Hair follicle dermal papilla cell (primary cell): ENCODE data around the gene CDC42BPB. TPM values are rescaled to one million over a fixed set of nuclear protein-coding genes. Genes with fewer than 3 reads are reported as not detected.

Experiments used
- total RNA-seq: library from RNA; depleted of rRNA; stranded (reverse); fragments of >200 nt; gene quantifications from 2 replicates; pipeline ENCODE4 v1.2.3, GENCODE V29; 2012

CDC42BPB gene
- 92.5 and 107 TPM in 2 replicates for total RNA-seq

GRCh38 chr14:103057372-103058163 is at the start of gene CDC42BPB:
Gene CDC42BPB (minus strand): TSS chr14:103057549. CDS start chr14:103057173, 376 bp downstream.

GRCh38 chr14:103094406-103095209 is 37.3 kb upstream of the CDC42BPB start, which contains the start of gene EXOC3L4:
Gene EXOC3L4 (plus strand): TSS chr14:103094725. CDS start chr14:103100220, 5,495 bp downstream.

GRCh38 chr14:103084021-103084919 is 26.9 kb upstream of the CDC42BPB start, which contains the start of gene LBHD2:
Gene LBHD2 (plus strand): TSS chr14:103084210. CDS start chr14:103086013, 1,803 bp downstream.

GRCh38 chr14:102922490-102923200 is 134.7 kb downstream of the CDC42BPB start, which contains the start of gene AMN:
Gene AMN (plus strand): TSS chr14:102922663. CDS start chr14:102922689, 26 bp downstream.

Other genes with a start within 250 kb of the CDC42BPB start
- gene AMN, start 134.9 kb downstream of the CDC42BPB start, total RNA-seq = 0.16 and 0.24 TPM in 2 replicates
- gene LBHD2, start 26.7 kb upstream of the CDC42BPB start, total RNA-seq = not detected in 2 replicates
- gene EXOC3L4, start 37.2 kb upstream of the CDC42BPB start, total RNA-seq = not detected in 2 replicates
- gene TNFAIP2, start 65.9 kb upstream of the CDC42BPB start, total RNA-seq = 59.4 and 83.2 TPM in 2 replicates